Right ventricle myocardium superior (tissue), 1 donor: ENCODE measurements around the gene SYNJ1. TPM values are rescaled to one million over a fixed set of nuclear protein-coding genes. Genes with fewer than 3 reads are reported as not detected.
"Not testable (repeated sequence)": the region's sequence is repeated elsewhere in the genome, so short reads cannot be mapped to it uniquely, and the experiment has no call there.

Experiments
- ATAC-seq: fragments of 200-7000 bp; cut with Tn5 transposase; one replicate; pipeline ENCODE4 v1.9.1; 2020; ENCODE audit warnings: mild to moderate bottlenecking; ENCODE audit not compliant: poor library complexity
- DNase-seq: peaks from one replicate; pipeline ENCODE4 v3.0.0-alpha.2; 2020
- intact Hi-C: fragments of 100-400 bp; cut with DNase I; formaldehyde crosslinking; loops from one replicate; pipeline ENCODE4 v1.11.2; 2022
- long read RNA-seq: library from polyadenylated mRNA; unstranded; transcript quantifications from one replicate; pipeline ENCODE4 v2.0.0, GENCODE V29; 2021
- total RNA-seq: library from RNA; stranded (reverse); fragmentation: NEBNext Ultra II Directional; extraction: Animal tissue kit (Norgen Biotek cat#: 25700); gene quantifications from one replicate; pipeline ENCODE4 v1.2.1, GENCODE V29; 2021
- donor health status: DM: no; HTN: yes; CAD: no; lungs with severe emphysema.

SYNJ1 gene
- total RNA-seq: 10.6 TPM
- long read RNA-seq, full-length matches to known transcripts: 1 of 8 reads
- long read RNA-seq, partial matches to known transcripts: 2 of 8 reads
- long read RNA-seq, other reads (novel, unspliced or antisense): 5 of 8 reads

DNA sequence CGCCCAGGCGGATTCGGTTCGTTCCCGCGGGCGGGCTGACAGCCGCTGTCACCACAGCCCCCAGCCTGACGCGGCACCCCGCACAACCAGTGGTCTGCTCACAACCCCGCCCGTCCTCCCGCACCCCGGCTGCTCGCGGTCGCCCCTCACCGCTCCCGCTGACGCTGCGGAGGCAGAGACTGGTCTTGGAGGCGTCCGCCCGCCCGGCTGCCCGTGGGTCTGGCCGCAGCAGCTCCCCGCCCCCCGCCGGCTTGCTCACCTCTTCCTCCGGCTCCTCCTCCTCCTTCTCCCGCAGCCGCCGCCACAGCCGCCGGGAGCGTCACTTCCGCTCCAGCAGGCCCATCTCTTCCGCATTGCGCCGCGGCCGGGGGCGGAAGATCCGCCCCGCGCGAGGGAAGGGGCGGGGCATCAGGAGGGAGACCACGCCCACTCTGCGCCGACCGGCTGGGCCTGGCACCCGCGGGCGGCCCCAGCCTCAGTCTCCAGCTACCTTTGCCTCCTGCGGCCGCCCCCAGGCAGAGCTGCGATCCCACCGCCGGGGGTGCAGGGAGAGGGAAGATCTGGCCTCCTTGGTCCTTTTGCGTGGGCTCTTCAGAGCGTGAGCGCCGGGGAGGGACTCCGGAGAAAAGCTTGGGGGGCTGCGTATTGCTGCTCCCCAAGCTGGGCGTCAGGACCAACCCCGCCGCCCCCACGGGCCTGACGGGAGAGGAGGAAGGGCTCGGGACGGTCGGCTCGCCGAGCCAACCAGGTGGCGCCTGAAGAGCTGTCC lies at the start of gene SYNJ1:
SYNJ1 (minus strand) TSS at position 327 of the 769 bp plus-strand sequence. CDS start 1,118 bp downstream, outside the sequence.
- intact Hi-C loops: no loop called here
- ATAC-seq (peak; percentile 99), DNase-seq (peak; percentile 98)

- ATAC-seq (no peak), DNase-seq (no peak)
- intact Hi-C loops: no loop called here
Observed at GRCh38 chr21:32777269-32777668, 49.5 kb upstream of the SYNJ1 start.

- ATAC-seq: no peak
- DNase-seq: no peak
- intact Hi-C loops: no loop called here
Observed at GRCh38 chr21:32776743-32777142, 48.9 kb upstream of the SYNJ1 start.

DNA sequence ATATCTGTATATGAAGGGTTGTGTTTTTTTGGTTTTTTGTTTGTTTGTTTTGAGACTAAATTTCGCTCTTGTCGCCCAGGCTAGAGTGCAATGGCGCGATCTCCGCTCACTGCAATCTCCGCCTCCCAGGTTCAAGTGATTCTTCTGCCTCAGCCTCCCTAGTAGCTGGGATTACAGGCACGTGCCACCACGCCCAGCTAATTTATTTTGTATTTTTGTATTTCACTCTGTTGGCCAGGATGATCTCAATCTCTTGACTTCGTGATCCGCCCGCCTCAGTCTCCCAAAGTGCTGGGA lies 45.2 kb upstream of the SYNJ1 start:
- intact Hi-C loops, DNase-seq, ATAC-seq: not testable (repeated sequence)

DNA sequence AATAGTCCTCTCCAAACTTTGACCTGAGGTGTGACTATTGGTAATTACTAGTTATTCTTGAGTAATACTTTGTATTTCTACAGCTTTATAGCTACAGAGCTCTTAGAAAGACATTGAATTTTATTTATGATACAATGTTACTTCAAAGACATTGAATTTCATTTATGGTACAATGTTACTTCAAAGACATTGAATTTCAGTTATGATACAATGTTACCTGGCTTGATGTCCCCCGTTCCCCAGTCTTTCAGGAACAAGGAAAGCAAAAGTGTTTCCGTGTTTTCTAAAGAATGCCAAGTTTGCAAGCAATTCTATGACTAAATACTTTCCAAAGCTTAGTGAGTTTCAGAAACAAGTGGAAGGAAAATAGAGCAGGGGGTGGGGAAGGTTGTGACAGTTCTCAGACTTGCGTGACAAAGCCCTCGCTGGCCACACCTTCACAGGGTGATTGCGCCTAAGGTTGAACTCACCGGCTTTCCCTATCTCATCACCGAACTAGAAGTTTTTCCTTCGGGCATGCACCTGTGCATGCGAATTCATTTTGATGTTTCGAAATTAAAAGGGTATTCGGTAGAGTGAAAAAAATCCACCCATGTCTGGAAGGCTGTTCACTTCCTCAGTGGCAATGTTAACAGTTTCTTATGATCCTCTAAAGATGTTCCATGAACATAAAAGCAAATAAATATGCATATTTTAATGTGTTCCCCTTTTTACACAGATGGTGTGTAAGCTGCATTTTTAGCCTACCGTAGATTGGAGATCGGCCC lies 44.7 kb upstream of the SYNJ1 start:
- DNase-seq (no peak), ATAC-seq (no peak)
- intact Hi-C loops: no loop called here

DNA sequence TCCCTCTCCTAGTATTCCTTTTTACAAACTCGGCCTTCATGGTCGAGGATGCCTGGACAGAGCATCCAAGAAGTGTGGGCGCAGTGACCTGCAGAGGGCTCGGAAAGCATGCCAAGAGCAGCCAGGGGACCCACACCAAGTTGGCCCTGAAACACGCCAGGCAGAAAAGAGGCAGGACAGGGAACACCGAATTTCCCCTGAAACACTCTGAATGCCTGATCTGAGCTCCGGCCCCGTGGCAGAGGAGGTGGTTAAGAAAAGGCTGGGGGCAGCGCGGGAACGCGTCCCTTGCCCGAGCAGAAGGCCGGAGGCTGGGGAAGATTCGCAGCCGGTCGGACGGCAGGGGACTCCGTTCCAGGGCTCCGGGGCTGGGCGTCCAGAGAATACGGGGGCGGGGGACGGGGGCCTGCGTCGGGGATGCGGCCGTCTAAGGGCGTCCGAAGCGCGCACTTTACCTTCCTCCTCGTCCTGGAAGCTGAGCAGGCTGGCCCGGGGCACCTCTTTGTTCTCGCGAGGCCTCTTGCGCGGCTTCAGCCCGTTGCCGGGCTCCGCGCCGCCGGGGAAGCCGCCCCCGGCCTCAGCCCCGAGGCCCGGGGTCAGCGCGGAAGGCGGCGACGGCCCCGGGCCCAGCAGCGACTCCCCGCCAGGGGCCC lies 43.2 kb upstream of the SYNJ1 start:
- ATAC-seq (peak; percentile 73), DNase-seq (peak; percentile 72)
- intact Hi-C loops: no loop called here

- intact Hi-C loops: no loop called here
- ATAC-seq (no peak), DNase-seq (no peak)
Observed at GRCh38 chr21:32768530-32768929, 40.7 kb upstream of the SYNJ1 start.

DNA sequence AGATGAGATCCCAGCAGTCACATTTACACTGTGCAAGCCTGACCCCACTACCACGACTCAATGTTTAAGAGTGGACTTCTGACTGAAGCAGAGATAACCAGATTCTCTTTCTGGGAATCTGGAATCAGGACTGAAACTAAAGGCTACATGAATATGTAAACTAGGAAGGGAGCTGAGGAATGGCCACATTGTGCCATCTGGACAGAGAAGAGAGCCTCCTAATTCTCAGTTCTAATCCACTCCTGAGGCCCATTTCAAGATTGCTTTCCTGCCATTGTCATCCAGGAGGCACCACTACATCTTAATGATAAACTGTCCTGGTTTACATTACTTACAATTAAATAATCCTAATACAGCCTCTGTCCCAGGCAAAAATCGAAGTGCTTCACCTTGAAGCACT lies 37.2 kb upstream of the SYNJ1 start:
- intact Hi-C loops: no loop called here
- ATAC-seq: no peak
- DNase-seq: no peak

GRCh38 chr21:32764186-32764585 lies 36.4 kb upstream of the SYNJ1 start:
- ATAC-seq (no peak), DNase-seq (no peak)
- intact Hi-C loops: no loop called here

DNA sequence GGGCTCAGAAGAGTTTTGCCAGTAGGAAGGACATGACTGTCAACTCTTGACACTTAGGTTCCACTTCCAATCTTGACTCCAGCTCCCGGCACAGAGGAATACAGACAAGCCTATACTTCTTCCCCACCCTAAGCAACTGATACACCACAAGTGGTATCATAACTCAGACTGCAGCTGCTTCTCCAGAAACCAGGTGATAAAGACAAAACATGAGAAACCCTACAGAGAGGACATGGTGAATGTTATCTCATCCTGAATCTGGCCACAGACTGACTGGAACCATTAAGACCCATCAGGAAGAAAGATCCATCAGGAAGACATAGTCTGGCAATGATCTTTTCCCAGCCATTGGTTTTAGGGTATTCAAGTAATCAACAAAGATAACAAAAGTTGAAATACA lies 30.0 kb upstream of the SYNJ1 start:
- DNase-seq (no peak), ATAC-seq (no peak)
- intact Hi-C loops: no loop called here

DNA sequence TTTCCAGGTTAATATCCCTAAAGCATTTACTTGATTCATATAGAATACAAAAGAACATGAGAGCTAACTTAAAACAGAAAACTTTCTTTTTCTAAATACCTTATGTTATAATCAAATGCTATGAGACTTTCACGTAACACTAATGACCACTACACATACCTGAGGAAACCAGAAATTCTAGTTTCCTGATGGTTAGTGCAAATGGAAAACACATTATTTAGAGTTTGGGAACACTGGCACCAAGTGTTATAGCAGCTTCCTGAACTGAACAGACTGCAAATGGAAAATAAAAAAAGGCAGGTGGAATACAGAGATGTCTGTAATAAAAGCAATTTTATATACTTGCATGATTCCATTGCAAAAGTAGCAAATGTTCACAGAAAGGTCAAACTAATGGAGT lies 28.3 kb upstream of the SYNJ1 start:
- ATAC-seq (no peak), DNase-seq (no peak)
- intact Hi-C loops: no loop called here

DNA sequence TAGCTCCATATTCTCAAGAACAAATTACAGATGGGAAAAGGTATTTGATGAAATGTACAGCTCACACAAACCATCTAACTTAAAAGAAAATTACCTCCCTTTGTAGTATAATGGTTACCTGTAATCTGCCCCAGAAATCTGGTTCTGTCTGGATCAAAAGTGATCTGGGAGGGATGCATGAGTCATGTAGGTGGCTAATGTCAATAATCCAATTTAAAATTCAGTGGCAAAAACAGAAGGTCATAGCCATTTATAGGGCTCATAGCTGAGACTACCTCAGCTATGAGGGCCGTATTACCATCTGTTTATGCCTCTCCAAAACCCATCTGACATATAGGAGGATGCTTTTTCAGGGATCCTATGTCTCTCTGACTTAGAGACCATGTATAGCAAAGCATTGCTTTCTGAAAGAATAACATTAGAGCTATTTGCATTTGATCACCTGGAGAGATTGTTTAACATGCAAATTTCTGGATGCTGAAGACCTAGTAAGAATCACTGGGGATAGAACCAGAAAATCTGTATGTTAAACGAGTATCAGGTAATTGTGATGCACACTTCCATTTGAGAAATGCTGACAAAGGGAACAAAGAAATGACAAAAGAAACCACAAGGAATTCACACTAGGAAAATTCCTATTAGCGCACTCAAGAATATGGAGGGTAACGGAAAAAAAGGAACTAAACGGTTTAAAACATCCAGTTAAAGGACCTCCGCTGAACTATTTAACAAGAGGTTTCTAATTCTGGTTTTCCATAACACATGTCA lies 26.2 kb upstream of the SYNJ1 start:
- ATAC-seq (no peak), DNase-seq (no peak)
- intact Hi-C loops: no loop called here

DNA sequence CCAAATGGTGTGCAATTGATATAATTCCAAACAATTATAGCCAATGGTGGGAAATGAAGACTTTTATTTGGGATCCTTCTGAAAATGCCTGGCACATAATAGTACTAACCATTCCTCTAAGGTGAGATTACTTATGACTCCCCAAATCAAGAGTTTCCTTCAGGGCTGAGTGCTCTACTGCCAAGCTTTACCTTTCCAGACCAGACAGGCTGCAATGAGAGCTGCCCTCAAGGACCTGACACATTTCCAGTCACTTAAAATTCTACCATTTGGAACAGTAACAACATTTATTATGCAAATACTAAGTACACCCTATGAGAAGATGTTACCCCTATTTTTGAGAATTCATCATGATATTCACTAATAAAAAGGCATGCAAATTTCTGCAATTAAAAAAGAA lies 22.6 kb upstream of the SYNJ1 start:
- no peak for ATAC-seq
- DNase-seq: no peak
- intact Hi-C loops: no loop called here

DNA sequence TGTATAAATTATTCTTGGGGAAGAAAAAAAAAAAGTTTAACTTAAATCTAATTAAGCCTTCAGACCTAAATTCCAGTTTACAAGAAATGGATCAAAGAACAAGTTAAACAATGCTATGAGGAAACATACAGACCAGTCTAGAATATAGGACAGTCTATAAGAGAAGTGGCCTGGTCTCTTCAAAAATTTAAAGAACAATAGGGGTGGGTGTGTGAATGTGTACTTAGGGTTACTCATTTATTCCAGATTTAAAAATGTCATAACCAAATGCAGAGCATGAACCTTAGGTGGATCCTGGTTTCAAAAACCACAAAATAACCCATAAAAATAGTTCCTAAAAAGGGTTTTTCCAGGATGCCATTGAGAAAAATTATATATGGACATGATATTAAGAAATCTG lies 21.8 kb upstream of the SYNJ1 start:
- ATAC-seq: no peak
- no peak for DNase-seq
- intact Hi-C loops: no loop called here

DNA sequence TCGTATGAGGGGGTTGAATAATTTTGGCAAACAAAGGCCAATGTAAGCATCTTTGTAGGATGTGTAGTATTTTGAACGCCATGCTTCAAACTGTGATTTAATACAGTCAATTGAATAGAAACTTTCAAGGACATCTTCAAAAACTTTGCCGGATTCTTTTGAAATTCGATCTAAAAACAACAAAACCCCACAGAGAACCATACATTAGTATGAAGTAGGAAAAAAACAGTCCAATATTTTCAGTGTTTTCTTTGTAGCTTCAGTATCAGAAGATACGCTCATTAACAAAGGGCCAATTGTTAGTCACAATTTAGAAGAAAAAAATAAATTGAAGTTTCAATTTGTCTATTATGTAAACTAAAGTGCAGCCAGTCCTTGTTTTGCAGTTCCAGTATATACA lies 20.7 kb upstream of the SYNJ1 start:
- DNase-seq (no peak), ATAC-seq (no peak)
- intact Hi-C loops: no loop called here

DNA sequence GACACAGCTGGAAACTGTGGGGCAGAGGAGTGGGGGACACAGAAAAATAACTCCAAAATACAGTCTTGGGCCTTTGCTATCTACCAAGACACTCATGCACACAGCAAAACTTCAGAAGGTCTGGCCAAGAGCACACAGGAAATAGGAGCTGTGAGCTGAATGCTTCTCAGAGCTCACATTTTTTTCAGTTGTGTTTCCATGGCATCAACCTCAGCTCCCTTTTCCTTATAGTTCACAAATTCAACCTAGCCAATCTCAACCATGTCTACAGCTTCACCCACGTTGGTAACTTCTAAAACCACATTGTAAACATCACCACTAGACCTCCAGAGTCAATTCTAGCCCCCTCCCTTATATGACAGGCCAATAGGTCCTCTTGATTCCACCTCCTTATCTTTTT lies 19.6 kb upstream of the SYNJ1 start:
- ATAC-seq (no peak), DNase-seq (no peak)
- intact Hi-C loops: no loop called here

DNA sequence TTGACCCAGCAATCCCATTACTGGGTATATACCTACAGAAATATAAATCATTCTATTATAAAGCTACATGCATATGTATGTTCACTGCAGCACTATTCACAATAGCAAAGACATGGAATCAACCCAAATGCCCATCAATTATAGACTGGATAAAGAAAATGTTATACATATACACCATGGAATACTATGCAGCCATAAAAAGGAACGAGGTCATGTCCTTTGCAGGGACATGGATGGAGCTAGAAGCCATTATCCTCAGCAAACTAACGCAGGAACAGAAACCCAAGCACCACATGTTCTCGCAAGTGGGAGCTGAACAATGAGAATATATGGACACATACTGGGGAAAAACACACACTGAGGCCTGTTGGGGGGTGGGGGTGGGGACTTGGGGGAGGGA lies 18.9 kb upstream of the SYNJ1 start:
- DNase-seq, ATAC-seq, intact Hi-C loops: not testable (repeated sequence)

DNA sequence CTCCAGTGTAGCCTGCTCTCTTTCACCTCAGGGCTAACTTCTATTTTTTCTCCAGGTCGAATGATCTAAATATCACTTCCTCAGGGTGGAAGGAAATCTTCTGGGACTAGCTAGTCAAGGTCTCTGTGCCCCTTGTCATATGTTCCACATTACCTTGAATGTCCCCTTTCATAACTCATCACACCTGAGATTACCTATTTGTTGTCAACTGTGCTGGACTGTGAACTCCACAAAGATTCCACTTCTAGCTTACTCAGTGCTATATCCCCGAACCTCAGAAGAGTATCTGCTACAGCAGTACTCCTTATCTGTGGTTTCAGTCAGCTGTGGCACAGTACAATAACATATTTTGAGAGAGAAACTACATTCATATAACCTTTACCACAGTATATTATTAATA lies 14.6 kb upstream of the SYNJ1 start:
- ATAC-seq (no peak), DNase-seq (no peak)
- intact Hi-C loops: no loop called here

DNA sequence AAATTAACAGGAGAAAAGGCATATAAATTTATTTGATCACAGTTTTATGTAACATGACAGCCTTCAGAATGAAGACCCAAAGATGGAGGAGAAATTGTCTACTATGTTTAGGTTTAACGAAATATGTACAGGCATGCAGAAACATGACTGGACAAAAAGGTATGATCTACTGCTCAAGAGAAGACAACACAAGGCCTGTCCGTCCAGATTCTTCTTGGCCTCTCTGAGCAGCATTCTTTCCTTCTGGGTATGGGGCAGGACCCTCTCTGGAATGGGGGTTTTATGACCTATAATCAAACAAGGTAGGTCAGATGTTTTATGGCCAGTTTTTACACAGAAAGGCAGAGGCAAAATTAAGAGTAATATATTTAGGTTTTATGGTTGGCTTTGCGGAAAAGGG lies 13.5 kb upstream of the SYNJ1 start:
- DNase-seq (no peak), ATAC-seq (no peak)
- intact Hi-C loops: no loop called here
